ENCODE measurements around the gene OXER1.

OXER1 gene

GRCh38 chr2:42756150-42756775, 7.7 kb downstream of the OXER1 start:
- Mint-ChIP-seq H3K27ac (no peak overlapping the region), H3K36me3 (peaks cover 0 to 5% of the 10 kb centered on the region in 2 donors), H3K4me3 (no peak overlapping the region), H3K9me3 (no peaks in the 10 kb centered on the region), H3K27me3 (no peaks in the 10 kb centered on the region), H3K4me1 (peaks cover 49 to 56% of the 10 kb centered on the region in 2 donors)
- DNase-seq (no peak), ATAC-seq (replicated peaks) (no peak)

GRCh38 chr2:42755191-42755880, 8.6 kb downstream of the OXER1 start:
- peak in 1 of 2 donors; percentile 8 for ATAC-seq (replicated peaks)
- H3K27ac Mint-ChIP-seq, result peak overlapping the region; percentile 87
- H3K4me1 Mint-ChIP-seq, result peaks cover 57 to 65% of the 10 kb centered on the region in 2 donors
- no peaks in the 10 kb centered on the region for H3K9me3 Mint-ChIP-seq
- peaks cover 0 to 5% of the 10 kb centered on the region in 2 donors for H3K36me3 Mint-ChIP-seq
- no peak for DNase-seq
- peak overlapping the region in 1 of 2 donors; percentile 63 for H3K4me3 Mint-ChIP-seq
- H3K27me3 Mint-ChIP-seq, result no peaks in the 10 kb centered on the region

- Mint-ChIP-seq H3K36me3 (peaks cover 0 to 5% of the 10 kb centered on the region in 2 donors), H3K4me3 (peak overlapping the region; percentile 2 to 63), H3K4me1 (peaks cover 57 to 68% of the 10 kb centered on the region in 2 donors), H3K27me3 (no peaks in the 10 kb centered on the region), H3K9me3 (no peaks in the 10 kb centered on the region), H3K27ac (peak overlapping the region; percentile 87)
- DNase-seq (no peak), ATAC-seq (replicated peaks) (no peak)
Measured at GRCh38 chr2:42754776-42755140, 9.2 kb downstream of the OXER1 start.

DNA sequence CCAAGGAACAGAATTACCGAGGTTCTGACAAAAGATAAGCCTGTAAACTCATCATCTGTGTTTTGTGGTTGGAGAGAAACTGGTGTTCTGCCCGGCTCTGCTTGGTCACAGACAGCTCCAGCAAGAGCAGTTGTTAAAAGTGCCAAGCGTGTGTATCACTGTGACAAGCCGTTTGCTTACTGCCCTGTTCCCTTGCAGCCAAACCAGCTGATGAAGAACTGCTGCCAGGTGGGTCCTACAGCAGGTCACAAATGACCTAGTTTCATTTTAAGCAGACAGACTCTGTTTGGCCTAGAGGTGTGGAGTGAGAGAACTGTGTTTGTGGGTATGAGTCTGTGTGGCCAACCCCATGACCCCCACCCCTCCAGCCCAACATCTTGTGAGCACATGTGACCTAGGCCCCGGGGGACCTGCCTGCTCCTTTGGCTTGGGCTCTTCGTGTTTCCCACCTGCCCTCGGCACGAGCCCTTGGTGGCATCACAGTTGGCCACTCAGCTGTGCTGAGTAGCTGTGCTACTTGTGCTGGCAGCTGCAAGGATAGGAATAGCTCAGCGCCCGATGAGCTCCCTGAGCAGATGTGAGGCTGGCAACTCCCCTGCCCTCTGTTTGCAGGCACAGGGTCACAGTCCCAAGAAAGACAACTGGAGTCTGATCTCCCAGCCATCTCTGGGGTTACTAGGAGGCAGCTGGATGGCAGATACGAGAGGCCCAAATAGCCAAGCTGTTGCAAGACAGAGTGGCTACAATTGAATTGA, 9.7 kb downstream of the OXER1 start:
- Mint-ChIP-seq H3K4me1 (peaks cover 57 to 68% of the 10 kb centered on the region in 2 donors), H3K27ac (peak overlapping the region; percentile 87), H3K36me3 (peaks cover 0 to 5% of the 10 kb centered on the region in 2 donors), H3K9me3 (no peaks in the 10 kb centered on the region), H3K27me3 (no peaks in the 10 kb centered on the region), H3K4me3 (peak overlapping the region; percentile 2 to 63)
- ATAC-seq (replicated peaks) (peak; percentile 69 to 78), DNase-seq (peak; percentile 68)

DNA sequence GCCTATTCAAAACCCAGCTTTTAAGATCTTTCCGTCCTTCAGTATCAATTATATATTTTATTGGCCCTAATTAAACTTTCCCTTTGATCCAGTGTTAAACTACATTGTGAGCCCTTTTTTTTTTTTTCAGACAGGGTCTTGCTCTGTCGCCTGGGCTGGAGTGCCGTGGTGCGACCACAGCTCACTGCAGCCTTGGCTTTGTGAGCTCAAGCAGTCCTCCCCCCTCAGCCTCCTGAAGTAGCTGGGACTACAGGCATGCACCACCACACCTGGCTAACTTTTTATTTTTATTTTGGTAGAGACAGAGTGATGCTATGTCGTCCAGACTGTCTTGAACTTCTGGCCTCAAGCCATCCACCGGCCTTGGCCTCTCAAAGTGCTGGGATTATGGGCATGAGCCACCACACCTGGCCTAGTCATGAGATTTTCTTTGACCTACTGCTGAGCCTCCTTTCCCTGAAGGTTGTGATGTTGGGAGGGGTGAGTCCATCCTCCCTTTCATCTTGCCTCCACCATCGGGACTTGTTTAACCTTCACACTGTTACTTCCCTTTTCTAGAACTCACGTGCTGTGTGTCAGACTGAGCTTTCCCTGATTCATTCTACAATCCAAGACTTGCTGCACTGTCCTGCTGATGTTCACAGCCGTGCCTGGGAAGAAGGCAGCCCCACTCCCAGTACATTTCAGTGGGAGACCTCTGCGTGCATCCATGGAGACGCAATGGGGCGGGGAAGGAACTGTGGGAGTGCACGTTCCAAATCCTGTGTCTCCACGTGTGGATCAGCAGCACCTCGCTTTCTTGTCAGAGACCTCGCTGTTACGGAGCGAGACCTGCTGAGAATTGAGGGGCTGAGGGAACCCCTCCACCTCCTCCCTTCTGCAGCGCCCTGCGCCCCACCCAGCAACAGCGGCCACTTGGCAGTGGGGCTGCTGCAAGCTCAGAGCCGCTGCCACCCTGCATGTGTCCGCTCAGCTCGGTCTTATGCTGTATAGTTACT, 10.8 kb downstream of the OXER1 start:
- ATAC-seq (replicated peaks), result peak; percentile 16 to 22
- Mint-ChIP-seq H3K36me3 (peaks cover 0 to 1% of the 10 kb centered on the region in 2 donors), H3K27me3 (no peaks in the 10 kb centered on the region), H3K9me3 (no peaks in the 10 kb centered on the region), H3K4me3 (peak overlapping the region; percentile 34 to 52), H3K4me1 (peaks cover 57 to 68% of the 10 kb centered on the region in 2 donors), H3K27ac (peak overlapping the region; percentile 88)
- DNase-seq, result no peak

GRCh38 chr2:42752314-42752713, 11.6 kb downstream of the OXER1 start:
- peaks cover 0 to 1% of the 10 kb centered on the region in 2 donors for H3K36me3 Mint-ChIP-seq
- DNase-seq (peak; percentile 46), ATAC-seq (replicated peaks) (peak; percentile 72 to 77)
- H3K27ac Mint-ChIP-seq, result peak overlapping the region; percentile 88
- H3K4me3 Mint-ChIP-seq, result peak overlapping the region; percentile 51 to 52
- no peaks in the 10 kb centered on the region for H3K27me3 Mint-ChIP-seq
- H3K9me3 Mint-ChIP-seq, result no peaks in the 10 kb centered on the region
- peaks cover 57 to 66% of the 10 kb centered on the region in 2 donors for H3K4me1 Mint-ChIP-seq

DNA sequence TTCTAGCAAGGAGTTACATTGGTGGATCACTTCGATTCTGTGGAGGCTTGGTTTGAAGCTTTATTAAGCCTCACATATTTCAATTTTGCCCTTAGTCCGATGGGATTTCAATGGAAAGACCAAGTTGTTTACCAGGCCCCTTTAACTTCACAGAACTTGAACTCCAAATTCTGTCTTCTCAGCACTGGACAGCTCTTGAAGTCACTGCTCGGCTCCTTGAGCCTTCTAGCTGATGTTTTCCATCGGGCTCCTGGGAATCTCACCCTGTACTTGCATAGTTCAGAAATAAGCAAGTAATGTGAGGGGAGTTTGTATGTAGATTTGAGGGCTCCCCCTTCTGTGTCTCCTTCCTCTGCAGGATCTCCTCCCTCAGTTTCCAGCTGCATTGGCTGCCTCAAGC, 15.1 kb downstream of the OXER1 start:
- peaks cover 0 to 1% of the 10 kb centered on the region in 2 donors for H3K36me3 Mint-ChIP-seq
- DNase-seq (no peak), ATAC-seq (replicated peaks) (no peak)
- H3K9me3 Mint-ChIP-seq, result no peaks in the 10 kb centered on the region
- H3K4me3 Mint-ChIP-seq, result no peak overlapping the region
- H3K27ac Mint-ChIP-seq, result no peak overlapping the region
- H3K4me1 Mint-ChIP-seq, result peaks cover 33 to 37% of the 10 kb centered on the region in 2 donors
- H3K27me3 Mint-ChIP-seq, result no peaks in the 10 kb centered on the region

- H3K36me3 Mint-ChIP-seq, result peaks cover 0 to 3% of the 10 kb centered on the region in 2 donors
- ATAC-seq (replicated peaks), result no peak
- no peak overlapping the region for H3K4me3 Mint-ChIP-seq
- peaks cover 23 to 29% of the 10 kb centered on the region in 2 donors for H3K4me1 Mint-ChIP-seq
- no peak overlapping the region for H3K27ac Mint-ChIP-seq
- H3K9me3 Mint-ChIP-seq, result no peaks in the 10 kb centered on the region
- H3K27me3 Mint-ChIP-seq, result no peaks in the 10 kb centered on the region
- no peak for DNase-seq
Measured at GRCh38 chr2:42747422-42747821, 16.5 kb downstream of the OXER1 start.

DNA sequence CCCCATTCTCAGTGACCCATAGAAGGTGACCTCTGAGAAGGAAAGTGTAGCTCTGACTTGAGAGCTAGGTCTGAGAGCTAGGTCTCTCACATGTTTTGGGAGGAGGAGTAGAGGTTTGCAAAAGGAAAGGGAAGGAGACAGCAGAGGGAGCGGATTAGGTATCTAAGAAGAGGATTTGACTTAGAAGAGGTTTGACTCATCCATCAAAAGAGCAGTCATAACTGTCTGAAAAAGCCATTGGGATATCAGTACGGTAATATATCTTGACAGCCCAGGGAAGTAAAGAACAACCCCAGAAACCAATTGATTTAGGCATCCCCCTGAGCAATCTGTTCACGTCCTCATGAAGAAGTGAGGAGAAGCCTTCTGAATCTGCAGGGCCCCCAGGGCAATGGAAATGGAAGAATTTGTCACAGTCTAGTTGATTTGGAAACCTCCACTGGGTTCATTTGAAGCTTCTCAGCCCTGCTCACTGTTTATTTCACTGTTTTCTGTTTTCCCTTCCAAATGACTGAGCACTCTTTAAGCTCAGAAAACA, 19.3 kb downstream of the OXER1 start:
- no peak for DNase-seq
- H3K27ac Mint-ChIP-seq, result no peak overlapping the region
- H3K36me3 Mint-ChIP-seq, result peaks cover 5 to 10% of the 10 kb centered on the region in 2 donors
- H3K9me3 Mint-ChIP-seq, result peaks cover 0 to 4% of the 10 kb centered on the region in 2 donors
- no peaks in the 10 kb centered on the region for H3K27me3 Mint-ChIP-seq
- H3K4me1 Mint-ChIP-seq, result peaks cover 5 to 11% of the 10 kb centered on the region in 2 donors
- no peak for ATAC-seq (replicated peaks)
- H3K4me3 Mint-ChIP-seq, result no peak overlapping the region

DNA sequence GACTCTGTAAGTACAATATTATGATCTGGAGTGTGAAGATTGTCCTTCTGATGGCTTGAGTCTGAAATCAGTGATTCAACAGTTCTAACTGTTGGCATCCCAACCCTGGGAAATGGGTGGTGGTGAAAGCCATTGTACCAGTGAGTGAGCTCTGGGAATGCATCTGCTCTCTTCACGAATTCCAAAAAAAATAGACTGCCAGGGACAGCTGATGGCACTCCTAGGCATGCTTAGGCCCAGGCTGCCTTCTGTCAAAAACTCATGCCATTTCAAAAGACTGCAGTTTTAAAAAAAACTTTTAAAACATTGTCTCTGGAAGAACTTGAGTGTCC, 20.3 kb downstream of the OXER1 start:
- DNase-seq (no peak), ATAC-seq (replicated peaks) (no peak)
- H3K36me3 Mint-ChIP-seq, result peaks cover 13 to 16% of the 10 kb centered on the region in 2 donors
- H3K27ac Mint-ChIP-seq, result no peak overlapping the region
- no peak overlapping the region for H3K4me3 Mint-ChIP-seq
- H3K4me1 Mint-ChIP-seq, result peaks cover 5 to 11% of the 10 kb centered on the region in 2 donors
- H3K9me3 Mint-ChIP-seq, result peaks cover 3 to 7% of the 10 kb centered on the region in 2 donors
- H3K27me3 Mint-ChIP-seq, result no peaks in the 10 kb centered on the region

- peak in 1 of 2 donors; percentile 31 for ATAC-seq (replicated peaks)
- H3K36me3 Mint-ChIP-seq, result peaks cover 17 to 18% of the 10 kb centered on the region in 2 donors
- H3K4me3 Mint-ChIP-seq, result no peak overlapping the region
- H3K4me1 Mint-ChIP-seq, result peaks cover 5 to 11% of the 10 kb centered on the region in 2 donors
- H3K27ac Mint-ChIP-seq, result no peak overlapping the region
- peaks cover 6 to 7% of the 10 kb centered on the region in 2 donors for H3K9me3 Mint-ChIP-seq
- H3K27me3 Mint-ChIP-seq, result no peaks in the 10 kb centered on the region
- no peak for DNase-seq
Measured at GRCh38 chr2:42742740-42743658, 20.9 kb downstream of the OXER1 start.

GRCh38 chr2:42741140-42741539, 22.8 kb downstream of the OXER1 start:
- peaks cover 8 to 11% of the 10 kb centered on the region in 2 donors for H3K9me3 Mint-ChIP-seq
- peaks cover 33 to 36% of the 10 kb centered on the region in 2 donors for H3K36me3 Mint-ChIP-seq
- peaks cover 5 to 11% of the 10 kb centered on the region in 2 donors for H3K4me1 Mint-ChIP-seq
- H3K27ac Mint-ChIP-seq, result no peak overlapping the region
- ATAC-seq (replicated peaks) (no peak), DNase-seq (no peak)
- no peak overlapping the region for H3K4me3 Mint-ChIP-seq
- no peaks in the 10 kb centered on the region for H3K27me3 Mint-ChIP-seq
